Peyer's patch (tissue), 4 donors: ENCODE data around the gene PRKACB.

Experiments used
- CTCF ChIP-seq, 6 experiments: fragments of 450-650 bp in 4 of 6; fragments of 200-600 bp in 2 of 6; sonication (generic) in 1 of 6; IDR thresholded peaks; one replicate each; pipeline ENCODE4 v1.5.1; 2017 to 2019; ENCODE audit warnings: antibody characterized with exemption in 6 of 6, mild to moderate bottlenecking in 3 of 6, moderate library complexity in 1 of 6
- POLR2A ChIP-seq, 2 donors: fragments of 450-650 bp; IDR thresholded peaks; one replicate each; pipeline ENCODE4 v1.5.1; 2017; ENCODE audit warnings: antibody characterized with exemption in 2 of 2, mild to moderate bottlenecking in 2 of 2, moderate library complexity in 2 of 2

- no peak for TF ChIP-seq CTCF (IDR thresholded peaks at IDR 0.05)
- no peak for TF ChIP-seq POLR2A (IDR thresholded peaks at IDR 0.05)
These were observed 10.6 kb upstream of the PRKACB start for GRCh38 chr1:84133479-84133878.
